HCT116 (cell line): ENCODE data around the gene KRTAP9-1. TPM values are rescaled to one million over a fixed set of nuclear protein-coding genes. Genes with fewer than 3 reads are reported as not detected.

Experiments used
- ATAC-seq: fragments of 200-7000 bp; cut with Tn5 transposase; 2 replicates; pipeline ENCODE4 v1.9.1; 2020; ENCODE audit warnings: mild to moderate bottlenecking, moderate library complexity
- BruUV-seq: library from RNA; stranded (reverse); fragments of 400-500 nt; replicated peaks from 2 replicates; lab custom pipeline; 2021; lab: Mats Ljungman, UMichigan
- CTCF ChIA-PET: fragments of 300-600 bp; sonication (Branson Sonifier 250); formaldehyde crosslinking; loops from one replicate; lab custom pipeline; 2021; ENCODE audit warnings: antibody characterized with exemption; lab: Charles Lee
- POLR2A ChIA-PET: fragments of 300-600, 350-600 bp; sonication (Branson Sonifier 250); formaldehyde crosslinking; loops from one replicate; lab custom pipeline; 2021; ENCODE audit warnings: antibody characterized with exemption; lab: Charles Lee
- RAD21 ChIA-PET, 2 experiments: fragments of 300-600 bp; sonication (Branson Sonifier 250); formaldehyde crosslinking; loops; one replicate each; lab custom pipeline; 2023; ENCODE audit warnings: low total read pairs in 2 of 2; ENCODE audit not compliant: uncharacterized antibody in 2 of 2, unreplicated experiment in 2 of 2, low non-redundant PET in 1 of 2; lab: Charles Lee
- DNase-seq: peaks from one replicate; pipeline ENCODE4 v3.0.0-alpha.2; 2010; ENCODE audit warnings: low read depth, low spot score
- H2AFZ ChIP-seq: fragments of 200-600 bp; shearing (Covaris generic), sonication (generic); 2 replicates; pipeline ENCODE4 v1.6.1; 2017; ENCODE audit warnings: low read depth, mixed run types, mixed read lengths, antibody characterized with exemption, low read length; ENCODE audit not compliant: poor library complexity, severe bottlenecking
- H3K27ac ChIP-seq: 2 replicates; pipeline ENCODE4 v1.5.1; 2012; ENCODE audit warnings: low read depth, low read length
- H3K27me3 ChIP-seq: fragments of 200-600 bp; sonication (generic); 2 replicates; pipeline ENCODE4 v1.6.1; 2016; ENCODE audit warnings: mixed run types, low read length, mixed read lengths; ENCODE audit not compliant: insufficient read depth
- H3K36me3 ChIP-seq, 2 experiments: fragments of 200-500 bp in 1 of 2; fragments of 200-600 bp in 1 of 2; sonication (Bioruptor generic) in 1 of 2; sonication (generic) in 1 of 2; 2 replicates each; pipeline versions ENCODE4 v1.5.1 to v1.6.1; 2014 to 2016; ENCODE audit warnings: low read length in 2 of 2, inconsistent platforms in 1 of 2, mixed read lengths in 1 of 2, mixed run types in 1 of 2; ENCODE audit not compliant: insufficient read depth in 2 of 2, control insufficient read depth in 1 of 2
- H3K4me1 ChIP-seq, 2 experiments: fragments of 200-600 bp in 1 of 2; sonication (generic) in 1 of 2; 2 replicates each; pipeline versions ENCODE4 v1.5.1 to v1.6.1; 2012 to 2017; ENCODE audit warnings: low read length in 2 of 2, inconsistent platforms in 1 of 2, mild to moderate bottlenecking in 1 of 2, mixed read lengths in 1 of 2, mixed run types in 1 of 2, moderate library complexity in 1 of 2; ENCODE audit not compliant: insufficient read depth in 2 of 2, control insufficient read depth in 1 of 2
- H3K4me2 ChIP-seq: fragments of 200-600 bp; sonication (generic); 2 replicates; pipeline ENCODE4 v1.6.1; 2017; ENCODE audit warnings: mixed run types, low read length, mixed read lengths
- H3K4me3 ChIP-seq, 2 experiments: fragments of 200-600 bp in 1 of 2; sonication (generic) in 1 of 2; replicated peaks in 1 of 2; 2 replicates each; pipeline ENCODE4 v1.5.1; 2011 to 2016; ENCODE audit warnings: low read length in 2 of 2, control low read depth in 1 of 2, low read depth in 1 of 2, mild to moderate bottlenecking in 1 of 2, mixed read lengths in 1 of 2, mixed run types in 1 of 2
- H3K79me2 ChIP-seq: fragments of 200-600 bp; sonication (generic); 2 replicates; pipeline ENCODE4 v1.6.1; 2017; ENCODE audit warnings: mild to moderate bottlenecking, mixed run types, low read length, moderate library complexity, mixed read lengths; ENCODE audit not compliant: insufficient read depth
- H3K9ac ChIP-seq: fragments of 200-600 bp; sonication (generic); 2 replicates; pipeline ENCODE4 v1.6.1; 2016; ENCODE audit warnings: low read length, mixed read lengths
- H3K9me2 ChIP-seq: fragments of 200-600 bp; sonication (generic), shearing (Covaris generic); 2 replicates; pipeline ENCODE4 v1.6.1; 2017; ENCODE audit warnings: mixed run types, mild to moderate bottlenecking, moderate library complexity; ENCODE audit not compliant: insufficient read depth
- H3K9me3 ChIP-seq, 2 experiments: fragments of 200-500 bp in 1 of 2; fragments of 200-600 bp in 1 of 2; sonication (Bioruptor generic) in 1 of 2; sonication (generic) in 1 of 2; 2 replicates each; pipeline ENCODE4 v1.6.1; 2014 to 2017; ENCODE audit warnings: low read length in 2 of 2, mixed read lengths in 2 of 2, inconsistent platforms in 1 of 2, low read depth in 1 of 2, mild to moderate bottlenecking in 1 of 2, mixed run types in 1 of 2, moderate library complexity in 1 of 2; ENCODE audit not compliant: control insufficient read depth in 1 of 2, insufficient read depth in 1 of 2
- H4K20me1 ChIP-seq: fragments of 200-600 bp; sonication (generic), shearing (Covaris generic); 2 replicates; pipeline ENCODE4 v1.6.1; 2017; ENCODE audit warnings: mixed run types, mild to moderate bottlenecking, moderate library complexity; ENCODE audit not compliant: insufficient read depth
- CBX3 ChIP-seq: IDR thresholded peaks from 2 replicates; pipeline ENCODE4 v1.6.1; 2012; ENCODE audit warnings: low read depth
- ELF1 ChIP-seq: IDR thresholded peaks from 2 replicates; pipeline ENCODE4 v1.6.1; 2012; ENCODE audit warnings: low read depth, borderline replicate concordance
- FOSL1 ChIP-seq: IDR thresholded peaks from 2 replicates; pipeline ENCODE4 v1.6.1; 2012; ENCODE audit warnings: low read depth
- POLR2A ChIP-seq: IDR thresholded peaks from 2 replicates; pipeline ENCODE4 v1.7.0; 2011; ENCODE audit warnings: borderline replicate concordance; ENCODE audit not compliant: insufficient read depth, insufficient read length; ENCODE audit errors: extremely low read depth
- SIN3A ChIP-seq: IDR thresholded peaks from 2 replicates; pipeline ENCODE4 v1.6.1; 2012; ENCODE audit warnings: low read depth
- SP1 ChIP-seq: IDR thresholded peaks from 2 replicates; pipeline ENCODE4 v1.6.1; 2012; ENCODE audit warnings: low read depth
- YY1 ChIP-seq: IDR thresholded peaks from 2 replicates; pipeline ENCODE4 v1.6.1; 2011; ENCODE audit warnings: low read length, low read depth, moderate library complexity, mild to moderate bottlenecking; ENCODE audit not compliant: insufficient replicate concordance; ENCODE audit errors: extremely low read depth
- ZFX ChIP-seq: fragments of 450-650 bp; IDR thresholded peaks from 2 replicates; pipeline ENCODE4 v1.6.1; 2017
- ZNF274 ChIP-seq: fragments of 200-500 bp; sonication (Bioruptor generic); IDR thresholded peaks from 2 replicates; pipeline ENCODE4 v1.6.1; 2014; ENCODE audit warnings: mild to moderate bottlenecking, low read depth, low read length, inconsistent platforms
- intact Hi-C: fragments of 100-400 bp; cut with micrococcal nuclease; formaldehyde crosslinking; loops from 2 replicates; pipeline ENCODE4 v1.10.0; 2022
- total RNA-seq: library from RNA; stranded (reverse); gene quantifications from one replicate; pipeline ENCODE4 v1.2.1, GENCODE V29; 2021; ENCODE audit not compliant: unreplicated experiment
- TF ChIP-seq, protein P1 (sequence below), 3 experiments: fragments of 200-600 bp in 1 of 3; sonication (generic) in 1 of 3; IDR thresholded peaks in 2 of 3; conservative IDR thresholded peaks in 1 of 3; 2 replicates each; pipeline ENCODE4 v1.5.1; 2012 to 2017; ENCODE audit warnings: low read depth in 2 of 3, low read length in 2 of 3, antibody characterized with exemption in 1 of 3, borderline replicate concordance in 1 of 3, control low read depth in 1 of 3, mild to moderate bottlenecking in 1 of 3, mixed read lengths in 1 of 3, mixed run types in 1 of 3, moderate library complexity in 1 of 3; ENCODE audit not compliant: insufficient read depth in 1 of 3
- TF ChIP-seq, protein P2 (sequence below): IDR thresholded peaks from 2 replicates; pipeline ENCODE4 v1.6.1; 2012; ENCODE audit warnings: low read depth

Gene KRTAP9-1
- total RNA-seq, 1 experiment from 2014 or later = not detected

DNA sequence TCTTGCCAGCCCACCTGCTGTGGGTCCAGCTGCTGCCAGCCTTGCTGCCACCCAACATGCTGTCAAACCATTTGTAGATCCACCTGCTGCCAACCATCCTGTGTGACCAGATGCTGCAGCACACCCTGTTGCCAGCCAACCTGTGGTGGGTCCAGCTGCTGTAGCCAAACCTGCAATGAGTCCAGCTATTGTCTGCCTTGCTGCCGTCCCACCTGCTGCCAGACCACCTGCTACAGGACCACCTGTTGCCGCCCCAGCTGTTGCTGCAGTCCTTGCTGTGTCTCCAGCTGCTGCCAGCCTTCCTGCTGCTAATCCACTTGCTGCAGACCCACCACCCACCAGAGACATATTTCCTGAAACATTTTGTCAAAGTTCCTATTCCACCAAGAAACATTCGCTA, 641 bp downstream of the KRTAP9-1 start:
- no peak overlapping the region for H3K9ac ChIP-seq
- no peaks in the 10 kb centered on the region for H4K20me1 ChIP-seq
- H3K4me2 ChIP-seq = no peak overlapping the region
- no peaks in the 10 kb centered on the region for H3K79me2 ChIP-seq
- peaks cover 0 to 6% of the 10 kb centered on the region in 2 experiments; a peak in 1 of 4 replicates for H3K4me1 ChIP-seq
- intact Hi-C loops = no loop called here
- no peak overlapping the region for H3K4me3 ChIP-seq
- no peak for DNase-seq
- no peaks in the 10 kb centered on the region for H3K9me3 ChIP-seq
- no peaks in the 10 kb centered on the region for H3K27me3 ChIP-seq
- ChIA-PET POLR2A (no interaction called here), RAD21 (no interaction called here), CTCF (no interaction called here)
- BruUV-seq = no TSS peak
- ATAC-seq = no peak
- no peaks in the 10 kb centered on the region for H3K36me3 ChIP-seq
- no peaks in the 10 kb centered on the region for H3K9me2 ChIP-seq
- no peak overlapping the region for H3K27ac ChIP-seq
- no peak for TF ChIP-seq SIN3A
- TF ChIP-seq SP1 = no peak
- TF ChIP-seq FOSL1 = no peak
- TF ChIP-seq, protein P1, sequence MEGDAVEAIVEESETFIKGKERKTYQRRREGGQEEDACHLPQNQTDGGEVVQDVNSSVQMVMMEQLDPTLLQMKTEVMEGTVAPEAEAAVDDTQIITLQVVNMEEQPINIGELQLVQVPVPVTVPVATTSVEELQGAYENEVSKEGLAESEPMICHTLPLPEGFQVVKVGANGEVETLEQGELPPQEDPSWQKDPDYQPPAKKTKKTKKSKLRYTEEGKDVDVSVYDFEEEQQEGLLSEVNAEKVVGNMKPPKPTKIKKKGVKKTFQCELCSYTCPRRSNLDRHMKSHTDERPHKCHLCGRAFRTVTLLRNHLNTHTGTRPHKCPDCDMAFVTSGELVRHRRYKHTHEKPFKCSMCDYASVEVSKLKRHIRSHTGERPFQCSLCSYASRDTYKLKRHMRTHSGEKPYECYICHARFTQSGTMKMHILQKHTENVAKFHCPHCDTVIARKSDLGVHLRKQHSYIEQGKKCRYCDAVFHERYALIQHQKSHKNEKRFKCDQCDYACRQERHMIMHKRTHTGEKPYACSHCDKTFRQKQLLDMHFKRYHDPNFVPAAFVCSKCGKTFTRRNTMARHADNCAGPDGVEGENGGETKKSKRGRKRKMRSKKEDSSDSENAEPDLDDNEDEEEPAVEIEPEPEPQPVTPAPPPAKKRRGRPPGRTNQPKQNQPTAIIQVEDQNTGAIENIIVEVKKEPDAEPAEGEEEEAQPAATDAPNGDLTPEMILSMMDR (IDR thresholded peaks at IDR 0.05 in 2 of 3, conservative IDR thresholded peaks at IDR 0.05 in 1 of 3; ENCODE audit: borderline replicate concordance in 1 of 3, insufficient read depth in 1 of 3, low read depth in 2 of 3, low read length in 2 of 3) = no peak
- no peak for TF ChIP-seq ELF1
- no peak for TF ChIP-seq CBX3
- TF ChIP-seq ZNF274 = no peak
- TF ChIP-seq, protein P2, sequence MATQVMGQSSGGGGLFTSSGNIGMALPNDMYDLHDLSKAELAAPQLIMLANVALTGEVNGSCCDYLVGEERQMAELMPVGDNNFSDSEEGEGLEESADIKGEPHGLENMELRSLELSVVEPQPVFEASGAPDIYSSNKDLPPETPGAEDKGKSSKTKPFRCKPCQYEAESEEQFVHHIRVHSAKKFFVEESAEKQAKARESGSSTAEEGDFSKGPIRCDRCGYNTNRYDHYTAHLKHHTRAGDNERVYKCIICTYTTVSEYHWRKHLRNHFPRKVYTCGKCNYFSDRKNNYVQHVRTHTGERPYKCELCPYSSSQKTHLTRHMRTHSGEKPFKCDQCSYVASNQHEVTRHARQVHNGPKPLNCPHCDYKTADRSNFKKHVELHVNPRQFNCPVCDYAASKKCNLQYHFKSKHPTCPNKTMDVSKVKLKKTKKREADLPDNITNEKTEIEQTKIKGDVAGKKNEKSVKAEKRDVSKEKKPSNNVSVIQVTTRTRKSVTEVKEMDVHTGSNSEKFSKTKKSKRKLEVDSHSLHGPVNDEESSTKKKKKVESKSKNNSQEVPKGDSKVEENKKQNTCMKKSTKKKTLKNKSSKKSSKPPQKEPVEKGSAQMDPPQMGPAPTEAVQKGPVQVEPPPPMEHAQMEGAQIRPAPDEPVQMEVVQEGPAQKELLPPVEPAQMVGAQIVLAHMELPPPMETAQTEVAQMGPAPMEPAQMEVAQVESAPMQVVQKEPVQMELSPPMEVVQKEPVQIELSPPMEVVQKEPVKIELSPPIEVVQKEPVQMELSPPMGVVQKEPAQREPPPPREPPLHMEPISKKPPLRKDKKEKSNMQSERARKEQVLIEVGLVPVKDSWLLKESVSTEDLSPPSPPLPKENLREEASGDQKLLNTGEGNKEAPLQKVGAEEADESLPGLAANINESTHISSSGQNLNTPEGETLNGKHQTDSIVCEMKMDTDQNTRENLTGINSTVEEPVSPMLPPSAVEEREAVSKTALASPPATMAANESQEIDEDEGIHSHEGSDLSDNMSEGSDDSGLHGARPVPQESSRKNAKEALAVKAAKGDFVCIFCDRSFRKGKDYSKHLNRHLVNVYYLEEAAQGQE = no peak
- no peak for TF ChIP-seq YY1
- no peak for TF ChIP-seq POLR2A
- TF ChIP-seq ZFX = no peak
- no peak overlapping the region for H2AFZ ChIP-seq
